HL-60 (cell line): Measurements from ENCODE around the gene SLC38A10.
A peak's percentile ranks its signal among the peaks of the same experiment; 100 is the strongest.

ENCODE experiments used
- DNase-seq, 2 experiments: peaks; one replicate each; pipeline ENCODE4 v3.0.0-alpha.2; 2010 to 2020; ENCODE audit warnings: low read depth in 1 of 2, low spot score in 1 of 2
- H3K27ac ChIP-seq: fragments of 250-450 bp; sonication (Bioruptor Pico); replicated peaks from 2 replicates; pipeline ENCODE4 v1.5.1; 2020; ENCODE audit warnings: mild to moderate bottlenecking, moderate library complexity
- H3K27me3 ChIP-seq: fragments of 250-450 bp; sonication (Bioruptor Pico); 2 replicates; pipeline ENCODE4 v1.5.1; 2021; ENCODE audit warnings: mild to moderate bottlenecking, moderate library complexity; ENCODE audit not compliant: insufficient read depth, poor library complexity, severe bottlenecking
- H3K4me3 ChIP-seq: replicated peaks from 2 replicates; pipeline ENCODE4 v1.5.1; 2011; ENCODE audit warnings: mild to moderate bottlenecking, control low read depth, low read length; ENCODE audit not compliant: insufficient read depth
- CTCF ChIP-seq: IDR thresholded peaks from one replicate; pipeline ENCODE4 v1.5.1; 2011; ENCODE audit warnings: low read length, control low read depth, inconsistent platforms; ENCODE audit not compliant: insufficient read depth
- GABPA ChIP-seq: IDR thresholded peaks from 2 replicates; pipeline ENCODE4 v1.6.1; 2012; ENCODE audit warnings: low read depth
- POLR2AphosphoS5 ChIP-seq: IDR thresholded peaks from 2 replicates; pipeline ENCODE4 v1.6.1; 2012; ENCODE audit warnings: low read depth
- REST ChIP-seq: IDR thresholded peaks from 2 replicates; pipeline ENCODE4 v1.6.1; 2012; ENCODE audit warnings: low read depth; ENCODE audit not compliant: insufficient replicate concordance
- SPI1 ChIP-seq: IDR thresholded peaks from 2 replicates; pipeline ENCODE4 v1.6.1; 2012; ENCODE audit warnings: low read depth, mild to moderate bottlenecking, borderline replicate concordance

SLC38A10 gene

GRCh38 chr17:81329927-81330883 lies 35.1 kb upstream of the SLC38A10 start:
- DNase-seq, result no peak
- Histone ChIP-seq H3K4me3 (no peak overlapping the region), H3K27me3 (no peaks in the 10 kb centered on the region), H3K27ac (peak overlapping the region; percentile 25)
- TF ChIP-seq POLR2AphosphoS5, result no peak
- TF ChIP-seq REST, result no peak
- no peak for TF ChIP-seq CTCF
- no peak for TF ChIP-seq GABPA

GRCh38 chr17:81328978-81329926 lies 34.1 kb upstream of the SLC38A10 start:
- no peak overlapping the region for H3K4me3 ChIP-seq
- TF ChIP-seq SPI1 (no peak), GABPA (no peak), REST (no peak), CTCF (no peak), POLR2AphosphoS5 (no peak)
- H3K27ac ChIP-seq, result peak overlapping the region; percentile 25
- peak; percentile 48 to 78 for DNase-seq
- no peaks in the 10 kb centered on the region for H3K27me3 ChIP-seq

GRCh38 chr17:81328489-81328888 lies 33.4 kb upstream of the SLC38A10 start:
- DNase-seq, result no peak
- Histone ChIP-seq H3K4me3 (no peak overlapping the region), H3K27ac (peak overlapping the region; percentile 25), H3K27me3 (no peaks in the 10 kb centered on the region)
- TF ChIP-seq SPI1 (no peak), REST (no peak), POLR2AphosphoS5 (no peak), CTCF (no peak), GABPA (no peak)
